Aorta (tissue), 5 donors: ENCODE measurements around the gene RCN2. TPM values are rescaled to one million over a fixed set of nuclear protein-coding genes. Genes with fewer than 3 reads are reported as not detected.

ENCODE experiments used
- ATAC-seq: fragments of 200-7000 bp; cut with Tn5 transposase; one replicate; pipeline ENCODE4 v1.9.1; 2022; ENCODE audit warnings: moderate library complexity; ENCODE audit not compliant: low FRiP score
- DNase-seq, 2 donors: peaks; one replicate each; pipeline ENCODE4 v3.0.0-alpha.2; 2020
- H3K27ac ChIP-seq, 2 donors: one replicate each; pipeline ENCODE4 v1.5.1; 2013; ENCODE audit warnings: low read length in 2 of 2, mild to moderate bottlenecking in 2 of 2, moderate library complexity in 2 of 2, control low read depth in 1 of 2, inconsistent platforms in 1 of 2, low read depth in 1 of 2
- H3K27me3 ChIP-seq, 2 donors: one replicate each; pipeline ENCODE4 v1.6.1; 2013; ENCODE audit warnings: control low read depth in 1 of 2, low read length in 1 of 2, mild to moderate bottlenecking in 1 of 2, moderate library complexity in 1 of 2; ENCODE audit not compliant: insufficient read depth in 2 of 2, control insufficient read depth in 1 of 2
- H3K36me3 ChIP-seq, 2 donors: one replicate each; pipeline ENCODE4 v1.6.1; 2013; ENCODE audit warnings: control low read depth in 1 of 2, low read length in 1 of 2, mild to moderate bottlenecking in 1 of 2; ENCODE audit not compliant: insufficient read depth in 2 of 2, control insufficient read depth in 1 of 2
- H3K4me1 ChIP-seq, 2 donors: one replicate each; pipeline ENCODE4 v1.6.1; 2013; ENCODE audit warnings: low read length in 2 of 2, control low read depth in 1 of 2, mild to moderate bottlenecking in 1 of 2, moderate library complexity in 1 of 2; ENCODE audit not compliant: insufficient read depth in 2 of 2, control insufficient read depth in 1 of 2
- H3K4me3 ChIP-seq, 2 donors: one replicate each; pipeline ENCODE4 v1.5.1; 2013; ENCODE audit warnings: low read length in 2 of 2, control low read depth in 1 of 2, mild to moderate bottlenecking in 1 of 2
- H3K9me3 ChIP-seq: one replicate; pipeline ENCODE4 v1.6.1; 2013; ENCODE audit warnings: mild to moderate bottlenecking, low read length; ENCODE audit not compliant: control insufficient read depth
- WGBS, 2 donors: extraction: QIAGEN DNeasy Blood & Tissue Kit; methylation state at CpG; one replicate each; pipeline ENCODE4 v1.1.7; 2013; 5-methylcytosine and 5-hydroxymethylcytosine counted together
- intact Hi-C, 2 donors: fragments of 100-400 bp; cut with DNase I; formaldehyde crosslinking; loops; one replicate each; pipeline versions ENCODE4 v1.14.2 to v1.15.0; 2022
- polyA plus RNA-seq, 2 donors: library from polyadenylated mRNA; stranded (reverse); fragments of 200-250 nt; gene quantifications; one replicate each; pipeline ENCODE4 v1.2.3, GENCODE V29; 2013
- total RNA-seq, 2 donors: library from RNA; stranded (reverse); fragmentation: NEBNext Ultra II Directional; extraction: Animal tissue kit (Norgen Biotek cat#: 25700); gene quantifications; one replicate each; pipeline ENCODE4 v1.2.1, GENCODE V29; 2021
- donor health status: healthy with polysubstance abuse.
- donor health status: Bipolar disorder and iron deficiency.
- donor health status: DM: no; HTN: no; CAD: no.
- donor health status: DM: no; HTN: no; CAD: no.
- donor health status: DM: yes; HTN: yes; CAD: no.

RCN2 gene
- total and polyA plus RNA-seq, 4 donors, result 41.0 to 65.0 (median 55.7) TPM

DNA sequence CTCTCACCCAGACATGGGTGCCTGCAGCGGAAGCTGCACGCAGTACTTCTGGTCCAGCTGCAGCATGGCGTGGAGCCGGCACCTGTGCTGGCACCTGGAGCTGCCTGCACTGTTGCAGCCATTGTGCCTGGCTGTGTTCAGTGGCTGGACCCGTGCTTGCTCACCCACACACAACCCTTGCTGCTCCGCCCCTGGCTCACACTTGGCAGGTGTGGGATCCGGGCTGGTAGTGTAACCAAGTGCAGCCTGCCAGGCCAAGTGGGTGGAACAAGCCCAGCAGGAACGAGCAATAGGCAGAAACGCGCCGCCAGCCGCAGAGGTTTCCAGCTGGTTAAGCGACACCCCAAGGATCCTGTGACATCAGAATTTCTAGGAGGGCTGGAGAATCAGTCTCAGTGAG lies 15.2 kb upstream of the RCN2 start:
- Histone ChIP-seq H3K4me3 (no peak overlapping the region), H3K4me1 (no peaks in the 10 kb centered on the region), H3K9me3 (no peaks in the 10 kb centered on the region), H3K27me3 (peaks cover 0 to 1% of the 10 kb centered on the region in 2 donors), H3K36me3 (no peaks in the 10 kb centered on the region), H3K27ac (no peak overlapping the region)
- DNase-seq (no peak), ATAC-seq (no peak)
- intact Hi-C loops, result no loop called here
- 88 to 92% methylated on average over 13 of the region's 13 CpGs for WGBS, 2 donors

- intact Hi-C loops, result no loop called here
- WGBS, 2 donors, result 78 to 84% methylated on average over 3 of the region's 3 CpGs
- H3K27ac ChIP-seq, result no peak overlapping the region
These were observed 3.3 kb upstream of the RCN2 start for GRCh38 chr15:76928201-76928600.

GRCh38 chr15:76929011-76929760 lies 2.4 kb upstream of the RCN2 start:
- Histone ChIP-seq H3K4me1 (no peaks in the 10 kb centered on the region), H3K36me3 (no peaks in the 10 kb centered on the region), H3K27ac (no peak overlapping the region), H3K4me3 (no peak overlapping the region), H3K9me3 (no peaks in the 10 kb centered on the region), H3K27me3 (no peaks in the 10 kb centered on the region)
- no peak for DNase-seq
- no peak for ATAC-seq
- intact Hi-C loops, result no loop called here

More at GRCh38 chr15:76928201-76928600, 3.3 kb upstream of the RCN2 start:
- no peaks in the 10 kb centered on the region for H3K4me1 ChIP-seq
- H3K36me3 ChIP-seq, result no peaks in the 10 kb centered on the region
- DNase-seq, result no peak
- no peak overlapping the region for H3K4me3 ChIP-seq
- no peaks in the 10 kb centered on the region for H3K9me3 ChIP-seq
- no peak for ATAC-seq
- no peaks in the 10 kb centered on the region for H3K27me3 ChIP-seq

DNA sequence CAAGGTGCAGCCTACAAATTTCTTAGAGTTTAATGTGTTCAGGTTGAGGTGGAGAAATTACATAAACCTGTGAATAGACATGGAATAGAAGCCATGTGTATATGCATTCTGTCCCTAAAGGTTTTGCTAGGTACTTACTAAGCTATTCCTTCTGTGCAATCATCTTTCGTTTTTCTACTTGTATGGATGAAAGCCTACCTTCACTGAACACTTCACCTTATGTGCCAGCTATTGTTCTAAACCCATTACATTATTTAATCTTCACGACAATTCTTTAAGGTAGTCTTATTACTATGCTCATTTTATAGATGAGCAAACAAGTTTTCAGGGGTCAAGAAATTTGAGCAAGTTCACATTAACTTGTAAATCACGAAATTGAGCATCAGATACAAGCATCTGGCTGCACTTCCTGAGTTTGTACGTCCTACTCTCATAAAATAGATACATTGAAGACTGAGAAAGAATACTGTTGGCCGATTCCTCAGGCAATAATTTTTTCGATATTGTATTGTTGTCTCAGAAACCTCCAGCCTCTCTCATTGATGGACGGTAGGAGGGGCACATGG lies 635 bp upstream of the RCN2 start:
- intact Hi-C loops, result loop anchor here in 1 of 2 donors (1.0 kb wide), 1 partner anchor 26 kb away; the partner anchor contains the start of gene SCAPER
- 22 to 23% methylated on average over 7 of the region's 7 CpGs for WGBS, 2 donors

DNA sequence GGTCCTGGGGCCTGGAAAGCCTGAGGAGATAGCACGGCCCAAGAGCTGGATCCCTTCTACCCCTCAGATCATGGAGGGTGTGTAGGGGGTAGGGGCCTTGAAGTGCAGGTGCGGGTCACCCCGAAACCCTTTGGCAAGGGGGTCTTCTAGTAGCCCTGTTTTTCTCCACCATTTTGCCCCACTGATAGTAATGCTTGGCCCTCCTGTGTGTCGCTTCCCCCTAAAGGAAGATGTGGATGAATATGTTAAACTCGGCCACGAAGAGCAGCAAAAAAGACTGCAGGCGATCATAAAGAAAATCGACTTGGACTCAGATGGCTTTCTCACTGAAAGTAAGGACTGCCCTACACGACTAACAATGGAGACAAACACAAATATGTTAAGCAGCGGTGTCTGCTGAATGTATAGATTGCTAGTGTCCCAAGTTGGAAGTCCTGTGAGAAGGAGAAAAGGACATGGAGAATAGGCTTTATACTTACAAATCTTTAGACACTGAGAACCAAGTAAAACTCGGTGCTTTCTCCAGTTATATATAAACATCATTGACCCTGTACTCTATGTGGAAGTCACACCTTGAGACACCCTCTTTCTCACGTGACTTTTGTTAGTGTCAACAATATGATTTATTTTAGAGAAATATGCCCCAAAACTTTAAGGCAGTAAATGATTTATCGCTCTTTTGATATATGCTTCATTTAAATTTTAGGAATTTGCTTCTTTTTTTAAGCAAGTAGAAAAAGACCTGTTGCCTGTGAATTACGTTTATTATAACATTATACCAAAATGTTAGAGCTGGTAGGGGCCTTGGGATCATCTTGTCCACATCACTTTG lies 802 bp downstream of the RCN2 start:
- intact Hi-C loops, result no loop called here
- no peaks in the 10 kb centered on the region for H3K9me3 ChIP-seq
- DNase-seq (no peak), ATAC-seq (no peak)
- no peaks in the 10 kb centered on the region for H3K27me3 ChIP-seq
- 16 to 18% methylated on average over 14 of the region's 14 CpGs for WGBS, 2 donors
- H3K4me1 ChIP-seq, result no peaks in the 10 kb centered on the region
- H3K4me3 ChIP-seq, result peak overlapping the region; percentile 90 to 95
- peak overlapping the region in 1 of 2 donors; percentile 88 for H3K27ac ChIP-seq
- peaks cover 0 to 3% of the 10 kb centered on the region in 2 donors for H3K36me3 ChIP-seq

More for the DNA sequence above, 635 bp upstream of the RCN2 start:
- no peaks in the 10 kb centered on the region for H3K27me3 ChIP-seq
- peak overlapping the region in 1 of 2 donors; percentile 53 for H3K27ac ChIP-seq
- H3K4me3 ChIP-seq, result peak overlapping the region; percentile 10 to 31
- ATAC-seq (no peak), DNase-seq (no peak)
- H3K9me3 ChIP-seq, result no peaks in the 10 kb centered on the region
- no peaks in the 10 kb centered on the region for H3K36me3 ChIP-seq
- H3K4me1 ChIP-seq, result no peaks in the 10 kb centered on the region

GRCh38 chr15:76935620-76936019 lies 4.1 kb downstream of the RCN2 start:
- Histone ChIP-seq H3K36me3 (peaks cover 0 to 3% of the 10 kb centered on the region in 2 donors), H3K4me1 (no peaks in the 10 kb centered on the region), H3K27me3 (no peaks in the 10 kb centered on the region), H3K27ac (no peak overlapping the region), H3K4me3 (no peak overlapping the region), H3K9me3 (no peaks in the 10 kb centered on the region)
- 83 to 93% methylated on average over 2 of the region's 2 CpGs for WGBS, 2 donors
- ATAC-seq (no peak), DNase-seq (no peak)
- intact Hi-C loops, result no loop called here

- no peak for DNase-seq
- H3K4me1 ChIP-seq, result no peaks in the 10 kb centered on the region
- H3K4me3 ChIP-seq, result no peak overlapping the region
- no peaks in the 10 kb centered on the region for H3K9me3 ChIP-seq
- H3K36me3 ChIP-seq, result peaks cover 0 to 3% of the 10 kb centered on the region in 2 donors
- intact Hi-C loops, result no loop called here
- H3K27ac ChIP-seq, result no peak overlapping the region
- H3K27me3 ChIP-seq, result no peaks in the 10 kb centered on the region
- WGBS, 2 donors, result 92 to 94% methylated on average over 3 of the region's 3 CpGs
- ATAC-seq, result no peak
These were observed 5.1 kb downstream of the RCN2 start for GRCh38 chr15:76936671-76937070.

- intact Hi-C loops, result no loop called here
- no peaks in the 10 kb centered on the region for H3K27me3 ChIP-seq
- no peak overlapping the region for H3K27ac ChIP-seq
- no peak overlapping the region for H3K4me3 ChIP-seq
- H3K9me3 ChIP-seq, result no peaks in the 10 kb centered on the region
- DNase-seq (no peak), ATAC-seq (no peak)
- WGBS, 2 donors, result 90 to 92% methylated on average over 5 of the region's 5 CpGs
- H3K4me1 ChIP-seq, result no peaks in the 10 kb centered on the region
- H3K36me3 ChIP-seq, result peaks cover 0 to 3% of the 10 kb centered on the region in 2 donors
These were observed 7.2 kb downstream of the RCN2 start for GRCh38 chr15:76938752-76939151.
